T-helper 9 cell (primary cell): ENCODE measurements around the gene PKNOX1.
"Not testable (repeated sequence)": the region's sequence is repeated elsewhere in the genome, so short reads cannot be mapped to it uniquely, and the experiment has no call there.

Experiments
- DNase-seq: peaks from one replicate; pipeline ENCODE4 v3.0.0-alpha.2; 2020

Gene PKNOX1

DNA sequence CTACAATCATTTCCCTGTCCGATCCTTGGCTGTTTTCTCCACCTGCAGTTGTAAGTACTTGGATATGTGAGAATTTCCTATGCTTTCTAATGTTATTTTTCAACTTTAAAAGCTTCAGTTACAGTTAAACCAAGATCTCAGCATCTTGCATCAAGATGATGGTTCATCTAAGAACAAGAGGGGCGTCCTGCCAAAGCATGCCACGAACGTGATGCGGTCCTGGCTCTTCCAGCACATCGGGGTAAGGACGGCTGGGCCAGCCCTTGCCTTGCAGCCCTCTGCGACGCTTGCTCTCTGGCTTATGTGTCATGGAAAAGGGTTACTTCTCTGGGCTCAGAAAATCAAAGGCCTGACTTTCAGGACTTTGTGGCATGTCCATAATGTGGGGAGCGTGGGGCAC is 46.8 kb downstream of the PKNOX1 start:
- no peak for DNase-seq

DNA sequence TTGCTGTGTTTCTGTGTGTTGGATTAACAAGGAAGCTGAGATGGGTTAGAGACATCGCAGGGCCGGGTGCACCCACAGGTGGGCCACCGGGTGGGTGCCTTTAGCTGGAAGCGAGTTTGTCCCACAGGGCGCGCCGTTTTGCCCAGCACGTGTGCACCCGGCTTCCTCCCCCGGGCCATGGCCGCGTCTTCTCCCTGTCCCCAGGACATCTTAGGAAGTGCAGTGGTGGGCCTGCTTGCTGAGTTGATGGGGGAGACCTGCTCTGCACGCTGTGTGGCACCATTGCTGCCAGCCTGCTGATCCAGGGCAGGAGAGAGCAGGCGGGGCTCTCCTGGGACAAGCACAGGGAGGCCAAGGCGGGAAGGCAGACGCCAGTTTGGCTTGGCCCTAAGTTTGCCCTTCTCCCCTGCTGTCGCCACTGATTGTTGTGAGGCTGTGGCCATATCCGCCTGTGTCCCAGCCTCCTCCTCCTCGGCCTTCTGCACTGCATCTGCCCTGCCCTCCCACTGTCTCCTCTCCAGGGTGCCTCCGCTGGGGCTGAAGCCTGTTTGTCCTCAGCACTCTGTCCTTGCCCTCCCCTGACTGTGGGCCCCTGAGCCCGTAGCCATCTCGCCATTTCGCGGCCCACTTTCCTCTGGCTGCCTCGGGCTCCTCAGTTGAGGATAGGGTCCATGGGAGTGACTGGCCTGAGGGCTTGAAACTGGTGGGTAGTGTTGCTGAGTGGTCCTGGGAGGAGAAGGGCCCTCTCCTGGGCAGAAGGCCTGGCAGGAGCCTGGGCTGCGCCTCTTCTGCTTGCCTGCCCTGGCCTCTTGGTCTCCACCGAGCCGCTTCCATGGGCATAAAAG is 47.6 kb downstream of the PKNOX1 start:
- no peak for DNase-seq

DNA sequence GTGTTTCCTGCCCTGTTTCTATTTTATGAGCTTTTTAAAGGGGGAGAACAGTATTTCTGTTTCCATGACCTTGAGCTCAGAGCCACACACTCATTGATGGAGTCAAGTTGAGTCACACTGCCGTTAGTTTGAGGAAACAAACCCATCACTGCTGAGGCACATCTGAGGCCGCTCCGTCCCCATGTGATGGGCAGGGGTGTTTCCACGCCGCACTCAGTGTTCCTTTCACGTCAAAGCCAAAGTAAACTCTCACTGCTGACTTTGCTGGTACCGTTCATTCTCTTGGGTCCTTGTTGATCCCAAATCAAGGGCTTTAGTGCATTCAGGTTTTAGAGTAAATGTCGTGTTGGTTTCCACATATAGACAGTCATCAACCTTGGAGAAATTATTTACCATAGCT is 48.8 kb downstream of the PKNOX1 start:
- DNase-seq, result no peak

DNA sequence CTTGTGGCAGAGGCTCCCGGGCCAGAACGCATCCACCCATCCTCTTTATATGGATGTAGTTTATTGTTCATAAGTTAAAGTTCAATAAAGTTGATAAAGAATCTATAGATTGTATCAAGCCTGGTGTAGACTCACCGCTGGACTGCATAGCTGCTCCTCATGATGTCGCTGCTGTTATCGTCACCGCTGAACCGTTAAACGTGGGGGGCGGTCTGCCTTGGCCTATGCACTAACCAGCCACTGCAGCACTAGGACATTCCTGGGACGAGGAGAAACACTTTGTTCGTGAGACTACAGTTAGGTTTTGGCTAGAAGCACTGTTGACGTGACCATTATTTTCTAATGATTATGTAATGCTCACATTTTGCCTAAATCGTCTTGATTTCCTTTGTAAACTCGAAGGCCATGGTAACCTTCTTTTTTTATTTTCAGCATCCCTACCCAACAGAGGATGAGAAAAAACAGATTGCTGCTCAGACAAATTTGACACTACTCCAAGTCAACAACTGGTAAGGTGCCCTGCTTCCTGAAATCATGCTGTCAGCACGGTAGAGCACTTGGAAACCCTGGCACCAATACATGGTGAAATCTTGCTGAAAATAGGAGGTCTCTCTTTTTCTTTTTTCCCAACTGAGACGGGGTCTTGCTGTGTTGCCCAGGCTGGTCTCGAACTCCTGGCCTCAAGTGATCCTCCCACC is 50.2 kb downstream of the PKNOX1 start:
- no peak for DNase-seq

DNA sequence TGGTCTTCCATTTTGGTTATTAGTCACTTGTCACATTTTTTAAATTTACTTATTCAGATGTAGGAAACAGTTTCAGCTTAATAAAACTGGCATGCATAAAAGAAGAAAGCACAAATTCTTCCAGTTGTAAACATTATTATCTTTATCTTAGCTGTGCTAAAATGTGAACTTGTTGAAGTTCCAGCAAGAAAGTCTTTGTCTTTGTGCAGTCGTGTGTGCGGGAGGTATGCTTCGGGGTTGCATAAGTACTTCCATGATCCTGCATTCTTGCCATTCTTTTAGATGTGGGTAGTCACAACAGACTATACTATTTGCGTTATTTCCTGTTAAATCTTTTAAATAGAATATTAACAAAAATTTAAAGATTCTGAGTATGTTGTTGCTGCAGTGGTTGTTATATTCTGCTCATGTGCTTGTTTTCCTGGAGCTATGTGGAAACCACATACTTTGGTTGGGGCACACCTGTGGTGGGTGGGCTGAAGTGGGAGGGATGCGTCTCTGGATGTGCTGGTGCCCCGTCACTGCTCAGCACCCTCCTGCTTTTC is 51.3 kb downstream of the PKNOX1 start:
- DNase-seq, result no peak

DNA sequence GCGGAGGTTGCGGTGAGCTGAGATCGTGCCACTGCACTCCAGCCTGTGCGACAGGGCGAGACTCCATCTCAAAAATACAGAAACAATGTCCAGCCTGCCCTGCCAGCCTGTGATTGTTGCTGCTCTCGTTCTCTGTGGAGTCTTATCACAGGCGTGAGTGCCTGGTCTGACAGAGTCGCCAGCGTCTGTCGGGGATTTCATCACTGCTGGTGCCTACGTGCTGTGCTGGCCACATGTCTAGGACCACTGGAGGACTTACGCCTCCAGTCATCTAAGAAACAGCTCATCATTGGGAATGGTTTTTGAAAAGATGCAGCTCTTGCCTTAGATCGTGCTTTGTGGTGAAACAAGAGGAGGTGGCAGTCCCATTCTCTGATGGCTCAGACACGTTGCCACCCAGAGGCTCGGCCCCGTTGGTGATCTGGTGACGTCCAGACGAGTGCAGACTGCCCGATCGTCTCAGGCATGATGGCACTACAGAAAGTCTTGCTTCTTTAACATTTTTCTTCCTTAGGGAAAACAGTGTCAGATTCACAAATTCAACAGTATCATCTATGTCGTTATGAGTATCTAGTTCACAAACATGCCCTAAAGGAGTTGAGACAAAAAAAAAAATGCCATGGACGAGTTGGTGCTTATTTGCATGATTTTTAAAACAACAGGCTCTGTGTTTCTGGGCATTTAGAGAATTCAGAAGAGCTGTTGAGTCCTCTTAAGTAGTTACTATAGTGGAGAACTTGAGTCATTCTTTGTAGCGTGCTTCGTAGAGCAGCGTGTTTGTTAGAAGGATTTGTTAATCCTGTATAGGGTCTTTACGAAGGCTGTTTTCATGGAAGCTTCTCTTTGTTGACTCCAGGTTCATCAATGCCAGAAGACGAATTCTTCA is 53.7 kb downstream of the PKNOX1 start:
- DNase-seq, result no peak

DNA sequence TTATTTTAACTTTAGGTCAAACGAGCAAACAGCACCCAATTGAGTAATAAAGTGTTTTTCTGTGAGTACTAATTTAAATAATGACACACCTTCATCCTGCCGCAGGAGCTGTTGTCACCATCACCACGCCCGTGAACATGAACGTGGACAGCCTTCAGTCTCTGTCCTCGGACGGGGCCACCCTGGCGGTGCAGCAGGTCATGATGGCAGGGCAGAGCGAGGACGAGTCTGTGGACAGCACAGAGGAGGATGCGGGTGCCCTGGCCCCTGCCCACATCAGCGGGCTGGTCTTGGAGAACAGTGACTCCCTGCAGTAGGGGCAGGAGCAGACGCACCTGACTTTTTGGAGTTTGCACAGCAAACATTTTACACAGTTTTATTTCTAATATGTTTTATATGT is 55.4 kb downstream of the PKNOX1 start:
- DNase-seq, result no peak

DNA sequence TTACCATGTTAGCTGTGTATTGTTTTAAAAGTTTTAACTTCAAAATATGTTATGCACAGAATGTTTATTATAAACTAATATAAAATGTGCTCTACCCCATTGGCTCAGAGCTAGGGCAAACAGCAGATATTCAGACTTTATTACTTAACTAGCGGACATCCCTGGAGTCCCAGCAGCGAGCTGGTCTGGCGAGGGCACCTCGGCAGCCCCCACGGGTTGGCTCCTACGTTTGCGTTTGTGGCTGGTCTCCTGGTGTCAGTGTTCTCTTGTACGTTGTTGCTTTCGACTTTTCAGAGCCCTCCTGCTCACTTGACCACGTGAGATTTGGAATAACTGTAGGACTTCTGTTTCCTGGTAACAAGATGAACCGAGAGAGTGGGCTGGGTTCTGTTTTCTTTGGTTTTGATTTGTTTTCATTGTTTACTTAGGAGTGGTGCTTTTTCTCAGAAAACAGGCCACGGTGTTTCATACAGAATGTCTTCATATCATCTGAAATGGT is 56.8 kb downstream of the PKNOX1 start:
- no peak for DNase-seq

DNA sequence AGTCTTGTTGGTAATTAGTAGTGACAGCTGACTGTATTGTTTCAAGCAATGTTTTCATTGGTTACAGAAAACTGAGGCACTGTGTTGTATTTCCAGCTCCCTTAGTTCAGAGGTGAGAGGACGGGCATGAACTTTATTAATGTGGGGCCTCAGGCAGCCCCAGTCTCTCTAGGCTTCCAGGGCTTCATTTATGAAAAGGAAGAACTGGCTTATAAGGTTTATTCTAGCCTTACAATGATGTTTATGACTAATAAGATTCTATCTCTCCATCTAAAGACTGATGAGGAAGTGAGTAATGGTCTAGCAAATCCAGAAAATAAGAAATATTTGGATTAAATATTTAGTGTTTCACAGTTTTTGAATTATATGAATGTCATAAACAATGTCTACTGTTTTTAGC is 59.7 kb downstream of the PKNOX1 start:
- DNase-seq, result no peak

DNA sequence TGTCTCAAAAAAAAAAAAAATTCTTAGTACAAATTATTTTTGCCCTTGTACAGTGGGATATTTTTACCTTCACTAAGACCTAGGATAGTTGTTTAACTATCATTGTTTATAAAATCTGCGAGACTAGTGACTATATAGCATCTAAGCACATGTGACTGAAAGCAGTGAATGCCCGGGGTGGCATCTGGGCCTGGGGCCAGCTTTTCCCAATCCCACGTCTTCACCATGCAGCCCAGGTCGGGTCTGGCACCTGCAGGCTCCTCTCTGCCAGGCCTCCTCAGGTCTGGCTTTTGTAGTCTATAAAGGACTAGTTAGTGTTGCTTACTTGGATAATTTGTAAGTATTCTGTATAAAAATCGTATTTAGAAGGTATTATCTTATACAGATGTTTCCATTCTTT is 60.5 kb downstream of the PKNOX1 start:
- no peak for DNase-seq

DNA sequence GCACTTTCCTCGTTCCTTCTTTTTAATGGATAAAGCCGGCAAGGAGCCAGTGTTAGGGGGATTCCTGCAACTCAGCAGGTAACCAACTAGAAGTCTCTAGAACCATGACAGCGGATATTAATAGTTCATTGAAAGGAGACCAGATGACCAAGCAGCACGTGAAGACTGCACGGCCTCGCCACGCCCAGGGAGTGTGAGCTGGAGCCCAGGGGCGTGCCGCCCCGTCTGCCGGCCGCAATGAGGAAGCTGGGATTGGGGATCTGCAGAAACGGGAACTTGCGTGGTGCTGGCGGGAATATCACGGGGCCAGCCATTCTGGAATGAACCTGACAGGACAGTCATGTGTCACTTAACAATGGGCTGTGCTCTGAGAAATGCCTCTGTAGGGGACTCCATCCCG is 62.5 kb downstream of the PKNOX1 start:
- not testable (repeated sequence) for DNase-seq

DNA sequence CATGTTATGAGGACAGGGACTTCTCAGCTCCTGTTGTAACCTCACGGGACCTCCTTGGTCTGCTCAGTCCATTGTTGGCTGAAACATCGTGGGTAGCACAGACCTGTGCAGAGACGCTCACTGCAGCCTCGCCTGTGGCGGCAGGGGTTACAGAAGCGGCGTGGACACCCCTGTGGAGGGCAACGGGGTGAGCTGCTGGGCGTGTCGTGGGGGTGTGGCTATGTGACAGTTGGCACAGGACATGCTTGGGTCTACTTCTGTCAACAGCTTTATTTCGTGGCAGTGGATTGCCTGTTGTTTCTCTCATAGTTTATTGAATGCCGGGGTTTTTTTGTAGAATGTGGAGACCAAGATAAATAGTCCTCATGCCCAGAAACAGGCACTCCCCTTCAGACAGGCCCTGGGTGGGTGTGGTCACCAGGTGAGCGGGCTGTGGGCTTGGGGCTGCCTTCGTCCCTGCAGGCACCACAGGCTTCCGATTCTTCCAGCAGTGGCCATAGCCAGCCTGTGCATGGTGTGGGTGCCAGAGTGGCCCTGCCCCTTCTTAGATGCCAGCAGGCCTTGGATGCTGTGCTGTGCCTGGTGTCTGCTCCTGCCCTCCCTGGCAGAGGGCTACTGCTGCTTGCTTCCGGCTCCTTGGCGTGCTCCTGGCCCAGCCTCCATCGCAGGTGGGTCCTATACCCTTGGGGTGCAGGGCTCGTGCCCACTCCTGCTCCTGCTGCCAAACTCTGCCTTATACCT is 63.7 kb downstream of the PKNOX1 start:
- not testable (repeated sequence) for DNase-seq

DNA sequence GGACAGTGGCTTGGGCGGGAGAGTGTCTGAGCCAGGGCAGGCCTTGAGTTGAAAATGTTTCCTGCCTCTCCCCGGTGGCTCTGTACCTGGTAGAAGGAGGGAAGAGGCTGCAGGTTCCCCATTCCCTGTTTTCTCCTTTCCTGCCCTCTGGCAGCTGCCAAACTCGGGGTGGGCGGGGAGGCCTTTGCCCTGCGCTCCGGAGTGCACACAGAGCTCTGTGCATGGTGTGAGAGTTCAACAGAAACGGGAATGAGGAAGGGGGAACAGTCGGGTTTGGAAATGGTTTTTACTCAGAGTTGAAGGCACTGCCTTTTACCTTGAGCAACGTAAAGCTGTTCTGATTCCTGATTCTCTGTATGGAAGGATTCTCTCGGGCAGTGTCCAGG is 64.3 kb downstream of the PKNOX1 start:
- DNase-seq, result not testable (repeated sequence)

DNA sequence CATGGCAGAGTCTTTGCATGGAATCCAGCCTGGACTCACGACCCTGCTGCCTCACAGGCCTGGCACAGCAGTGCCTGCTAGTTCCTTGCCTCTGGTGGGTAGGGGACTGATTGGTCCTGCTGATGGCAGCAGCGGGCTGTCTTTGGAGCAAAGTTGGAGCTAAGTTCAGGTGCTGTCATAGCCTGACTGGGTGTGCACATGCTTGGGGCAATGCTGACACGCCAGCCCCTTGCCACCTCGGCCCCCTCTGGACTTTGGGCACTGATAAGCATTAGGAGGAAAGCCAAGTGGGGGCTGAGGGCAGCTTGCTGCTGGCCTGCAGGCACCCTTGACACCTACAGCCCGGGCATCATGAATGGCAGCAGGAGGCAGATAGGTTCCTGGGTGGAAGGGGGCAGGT is 67.8 kb downstream of the PKNOX1 start:
- DNase-seq, result not testable (repeated sequence)

DNA sequence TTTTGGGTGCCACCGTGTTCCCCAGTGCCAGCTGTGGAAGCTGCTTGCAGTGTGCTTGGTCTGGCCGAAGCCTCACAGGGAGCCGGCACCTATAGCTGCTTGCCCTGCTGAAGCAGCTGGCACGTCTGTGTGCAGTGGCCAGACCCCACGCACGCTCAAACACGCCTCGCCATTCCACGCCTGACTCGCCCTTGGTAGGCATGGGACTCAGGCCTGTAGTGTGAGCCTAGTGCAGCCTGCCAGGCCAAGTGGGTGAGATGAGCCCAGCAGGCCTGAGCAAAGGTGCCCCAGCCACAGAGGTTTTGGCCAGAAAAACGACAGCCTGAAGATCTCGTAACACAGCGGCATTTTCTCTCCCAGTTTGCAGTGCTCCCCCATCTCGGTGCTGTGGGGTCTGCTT is 68.9 kb downstream of the PKNOX1 start:
- DNase-seq, result not testable (repeated sequence)

DNA sequence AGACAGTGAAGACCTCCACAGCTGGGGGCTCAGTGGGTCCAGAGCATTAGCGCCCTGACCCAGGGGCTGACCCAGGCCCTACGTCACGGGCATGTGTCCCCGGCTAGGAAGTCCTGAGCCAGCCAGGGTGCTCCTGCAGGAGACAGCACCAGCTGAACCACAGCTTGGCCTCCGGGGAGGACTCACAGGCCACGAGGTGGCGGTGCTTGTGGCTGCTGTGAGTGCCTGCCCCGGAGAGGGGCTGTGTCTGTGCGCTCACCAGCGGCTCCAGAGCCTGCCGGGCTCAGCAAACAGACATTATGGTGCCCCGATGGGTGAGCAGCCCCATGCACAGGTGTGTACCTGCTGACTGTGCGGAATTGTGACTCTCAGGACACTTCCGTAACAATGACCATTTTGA is 70.2 kb downstream of the PKNOX1 start:
- DNase-seq, result not testable (repeated sequence)

DNA sequence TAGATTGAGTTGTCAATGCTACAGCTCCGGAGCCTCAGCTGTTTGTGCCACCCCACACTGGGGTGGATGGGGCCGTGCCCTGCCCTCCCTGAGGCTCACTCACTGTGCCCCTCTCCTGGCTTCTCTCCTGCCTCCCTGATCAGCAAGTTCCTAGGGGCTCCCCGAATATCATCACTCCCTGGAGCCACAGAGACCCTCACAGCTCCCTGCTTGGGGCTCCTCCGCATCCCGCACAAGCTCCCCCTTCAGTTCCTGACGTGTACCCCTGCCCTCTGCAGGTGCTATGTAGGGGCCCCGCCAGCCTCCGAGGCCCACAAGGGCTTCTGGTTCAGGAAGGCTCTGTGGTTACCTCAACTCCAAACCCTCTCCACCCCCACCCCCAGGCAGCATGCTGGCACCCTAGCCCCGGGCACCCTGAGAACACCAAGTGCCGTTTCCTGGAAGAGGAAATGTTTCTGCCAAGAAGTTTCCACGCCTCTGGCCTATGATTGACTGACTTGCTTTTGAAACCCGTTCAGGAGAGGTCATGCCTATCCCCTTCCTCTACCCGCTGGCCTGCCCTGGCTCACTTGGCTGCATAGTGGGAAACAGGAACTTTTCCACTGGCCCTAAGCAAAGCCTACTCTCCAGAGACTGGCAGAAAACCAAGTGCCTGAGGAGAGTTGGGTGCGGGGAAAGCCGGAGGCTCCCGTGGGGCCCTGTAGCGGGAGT is 71.0 kb downstream of the PKNOX1 start:
- DNase-seq, result not testable (repeated sequence)

DNA sequence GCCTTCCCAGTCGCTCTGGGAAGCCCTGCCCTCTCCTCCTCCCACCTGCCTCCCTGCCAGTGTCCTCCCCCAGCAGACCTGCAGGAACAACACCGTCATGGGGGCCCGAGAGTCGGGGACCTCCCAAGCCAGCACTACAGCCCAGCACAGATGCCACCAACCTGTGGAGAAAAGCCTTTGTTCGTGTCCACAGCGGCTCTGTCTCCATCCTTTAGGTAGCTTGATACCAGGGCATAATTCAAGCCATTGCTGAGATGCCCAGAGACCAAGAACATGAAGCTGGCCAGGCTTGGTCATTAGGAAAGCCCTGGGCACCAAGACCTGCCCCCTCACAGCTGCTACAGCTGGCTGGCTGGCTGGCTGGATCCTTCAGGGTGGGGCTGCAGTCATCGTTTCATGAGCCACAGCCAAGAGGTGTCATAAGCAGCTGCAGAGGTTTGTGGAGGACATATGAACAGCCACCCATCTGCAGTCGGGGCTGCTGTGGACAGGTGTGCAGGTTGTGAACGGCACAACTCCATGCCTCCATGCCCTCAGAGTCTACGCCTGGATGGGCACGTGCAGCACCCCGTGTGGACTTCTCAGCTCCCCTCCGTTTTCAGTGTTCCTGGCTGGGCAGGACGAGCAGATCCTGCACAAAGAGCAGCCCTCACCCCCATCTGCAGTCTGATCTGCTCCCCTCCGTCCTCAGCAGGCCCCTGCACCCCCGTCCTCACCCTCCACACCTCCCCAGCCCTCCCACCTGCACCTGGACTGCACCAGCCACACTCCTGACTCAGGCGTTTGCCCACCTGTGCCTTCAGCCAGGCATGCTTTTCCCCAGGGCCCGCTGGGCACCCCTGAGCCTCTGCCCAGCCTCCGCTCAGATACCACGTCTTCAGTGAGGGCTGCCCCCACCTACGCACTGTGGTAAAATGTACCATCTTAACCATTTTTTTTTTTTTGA is 71.8 kb downstream of the PKNOX1 start:
- not testable (repeated sequence) for DNase-seq

DNA sequence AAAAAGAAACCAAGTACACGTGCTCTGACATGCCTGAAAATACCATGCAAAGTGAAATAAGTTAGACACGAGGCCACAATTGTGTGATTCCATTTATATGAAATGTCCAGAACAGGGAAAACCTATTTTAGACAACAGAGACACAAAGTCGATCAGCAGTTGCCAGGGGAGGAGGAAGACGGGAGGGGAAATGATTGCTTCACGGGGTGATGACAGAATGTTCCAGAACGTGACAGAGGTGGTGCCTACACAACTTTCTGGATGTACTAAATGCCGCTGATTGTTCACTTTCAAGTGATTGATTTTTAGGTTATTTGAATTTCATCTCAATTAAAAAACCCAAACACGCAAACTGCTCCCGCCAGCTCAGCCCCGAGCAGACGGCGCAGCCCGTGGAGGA is 78.8 kb downstream of the PKNOX1 start:
- DNase-seq, result not testable (repeated sequence)
